Aortic smooth muscle cell (primary cell): ENCODE measurements around the gene ESYT1. TPM values are rescaled to one million over a fixed set of nuclear protein-coding genes. Genes with fewer than 3 reads are reported as not detected.

ENCODE experiments used
- total RNA-seq: library from RNA; depleted of rRNA; stranded (reverse); fragments of >200 nt; gene quantifications from 2 replicates; pipeline ENCODE4 v1.2.3, GENCODE V29; 2014

Gene ESYT1
- 209 and 236 TPM in 2 replicates for total RNA-seq

DNA sequence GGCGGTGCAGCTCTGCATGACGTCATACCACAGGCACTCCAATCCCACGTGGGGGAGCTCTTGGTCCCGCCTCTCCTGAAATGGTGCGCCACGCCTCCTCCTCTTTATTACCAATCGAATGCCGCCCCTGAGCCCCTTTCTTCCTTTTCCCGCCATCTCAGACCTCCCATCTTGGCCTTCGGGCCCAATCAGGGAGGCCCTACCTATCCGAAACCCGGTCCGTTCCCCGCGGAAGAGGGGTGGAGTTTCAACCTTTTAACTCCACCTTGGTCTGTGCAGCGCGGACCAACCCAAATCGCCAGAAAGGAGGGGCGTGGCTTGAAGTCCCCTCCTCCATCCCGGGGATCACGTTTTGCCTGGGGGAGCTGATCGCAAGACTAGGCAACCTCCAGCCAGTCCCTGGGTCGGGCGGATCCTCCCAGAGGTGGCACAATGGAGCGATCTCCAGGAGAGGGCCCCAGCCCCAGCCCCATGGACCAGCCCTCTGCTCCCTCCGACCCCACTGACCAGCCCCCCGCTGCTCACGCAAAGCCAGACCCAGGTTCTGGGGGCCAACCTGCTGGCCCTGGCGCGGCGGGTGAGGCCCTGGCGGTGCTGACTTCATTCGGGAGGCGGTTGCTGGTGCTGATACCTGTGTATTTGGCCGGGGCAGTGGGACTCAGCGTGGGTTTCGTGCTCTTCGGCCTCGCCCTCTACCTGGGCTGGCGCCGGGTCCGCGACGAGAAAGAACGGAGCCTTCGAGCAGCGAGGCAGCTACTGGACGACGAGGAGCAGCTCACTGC is at the start of gene ESYT1:
TSS of gene ESYT1 (plus strand) at position 380 of the 782 bp plus-strand sequence. CDS start at position 433, 53 bp downstream.

GRCh38 chr12:56079723-56080555 is 48.1 kb upstream of the ESYT1 start, which contains the start of gene ERBB3:
TSS of gene ERBB3 (plus strand) at chr12:56080165. CDS start at chr12:56080301, 136 bp downstream.

DNA sequence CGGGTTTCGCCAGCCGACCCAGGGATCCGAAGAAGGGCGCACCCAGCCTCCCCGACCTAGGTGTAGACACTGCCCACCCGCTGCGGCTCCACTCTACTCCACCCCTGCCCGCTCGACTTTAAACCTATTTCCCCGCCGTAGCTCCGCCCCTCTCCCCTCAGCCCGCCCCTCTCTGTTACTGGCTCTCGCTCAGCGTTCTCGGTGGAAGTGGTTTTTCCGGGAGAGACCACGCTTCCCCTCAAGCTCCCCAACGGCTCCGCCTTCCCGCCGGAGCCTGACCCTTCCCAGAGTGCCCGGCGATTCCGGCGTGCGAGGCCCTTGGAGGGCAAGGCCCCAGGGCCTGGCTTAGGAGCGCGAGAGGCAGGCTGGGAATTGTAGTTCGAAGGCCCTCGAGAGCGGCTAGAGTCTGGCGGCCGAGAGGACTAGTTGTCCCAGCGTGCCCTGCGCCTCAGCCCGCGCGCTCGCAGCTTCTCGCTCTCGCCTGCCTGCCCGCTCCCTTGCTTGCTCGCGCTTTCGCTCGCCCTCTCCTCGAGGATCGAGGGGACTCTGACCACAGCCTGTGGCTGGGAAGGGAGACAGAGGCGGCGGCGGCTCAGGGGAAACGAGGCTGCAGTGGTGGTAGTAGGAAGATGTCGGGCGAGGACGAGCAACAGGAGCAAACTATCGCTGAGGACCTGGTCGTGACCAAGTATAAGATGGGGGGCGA is 23.8 kb upstream of the ESYT1 start, which contains the start of gene PA2G4:
TSS of gene PA2G4 (plus strand) at position 451 of the 706 bp plus-strand sequence. CDS start at position 630, 179 bp downstream.

GRCh38 chr12:56116267-56117081 is 11.6 kb upstream of the ESYT1 start, which contains the start of gene RPL41:
TSS of gene RPL41 (plus strand) at chr12:56116633.

GRCh38 chr12:56117778-56118687 is 10.0 kb upstream of the ESYT1 start, which contains the start of gene ZC3H10:
TSS of gene ZC3H10 (plus strand) at chr12:56118266. CDS start at chr12:56120563, 2,297 bp downstream.

DNA sequence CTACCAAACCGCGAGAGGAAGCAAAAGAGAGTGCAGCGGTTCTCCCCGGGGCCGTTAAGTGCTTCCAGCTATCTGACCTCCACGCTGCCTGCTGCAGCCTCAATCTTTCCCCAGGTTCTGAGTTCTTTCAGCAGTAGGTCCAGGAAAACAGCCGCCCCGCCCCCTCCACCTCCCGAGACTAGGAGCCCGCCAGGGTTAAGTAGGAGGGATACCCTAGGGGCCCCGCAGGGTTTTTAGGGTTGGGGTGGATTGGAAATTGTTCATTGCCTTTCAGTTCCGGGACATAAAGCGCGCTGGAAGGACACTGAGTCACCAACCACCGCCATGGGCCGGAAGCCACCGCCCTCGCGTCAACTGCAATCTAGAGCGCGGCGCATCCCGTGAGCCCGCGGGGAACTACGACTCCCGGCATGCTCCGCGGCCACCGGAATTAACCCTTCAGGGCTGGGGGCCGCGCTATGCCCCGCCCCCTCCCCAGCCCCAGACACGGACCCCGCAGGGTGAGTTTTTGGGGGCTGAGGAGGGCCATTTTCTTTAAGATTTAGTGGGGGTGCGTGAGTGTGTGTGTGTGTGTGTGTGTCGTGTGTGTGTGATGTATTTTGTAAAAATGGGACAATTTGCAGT is 24.2 kb downstream of the ESYT1 start, which contains the start of gene MYL6B:
TSS of gene MYL6B (plus strand) at position 456 of the 624 bp plus-strand sequence. CDS start 1,332 bp downstream, outside the sequence.

GRCh38 chr12:56158029-56158925 is 30.2 kb downstream of the ESYT1 start, which contains the start of gene MYL6:
TSS of gene MYL6 (plus strand) at chr12:56158359. CDS start at chr12:56158402, 43 bp downstream.

GRCh38 chr12:56189099-56189917 is 61.2 kb downstream of the ESYT1 start, which contains the start of gene SMARCC2:
TSS of gene SMARCC2 (minus strand) at chr12:56189483. CDS start at chr12:56189461, 22 bp downstream.

Other genes with a start within 250 kb of the ESYT1 start
- gene PYM1, start 200.4 kb upstream of the ESYT1 start, total RNA-seq: 37.4 and 38.1 TPM in 2 replicates
- 47.6 and 81.6 TPM in 2 replicates for gene DGKA, start 197.1 kb upstream of the ESYT1 start, total RNA-seq
- gene PMEL, start 162.2 kb upstream of the ESYT1 start, total RNA-seq: 0.26 and 1.2 TPM in 2 replicates
- 14.1 and 27.6 TPM in 2 replicates for gene CDK2, start 161.4 kb upstream of the ESYT1 start, total RNA-seq
- 40.0 and 62.2 TPM in 2 replicates for gene RAB5B, start 154.2 kb upstream of the ESYT1 start, total RNA-seq
- gene SUOX, start 131.0 kb upstream of the ESYT1 start, total RNA-seq: 9.2 and 12.0 TPM in 2 replicates
- gene IKZF4, start 107.2 kb upstream of the ESYT1 start, total RNA-seq: 1.1 and 2.5 TPM in 2 replicates
- 63.3 and 80.3 TPM in 2 replicates for gene RPS26, start 86.3 kb upstream of the ESYT1 start, total RNA-seq
- gene ERBB3, start 48.1 kb upstream of the ESYT1 start, total RNA-seq: 0.19 and 3.6 TPM in 2 replicates
- 129 and 141 TPM in 2 replicates for gene PA2G4, start 23.7 kb upstream of the ESYT1 start, total RNA-seq
- 3,729 and 3,955 TPM in 2 replicates for gene RPL41, start 11.6 kb upstream of the ESYT1 start, total RNA-seq
- gene ZC3H10, start 10.0 kb upstream of the ESYT1 start, total RNA-seq: 6.8 and 7.9 TPM in 2 replicates
- 93.8 and 98.2 TPM in 2 replicates for gene MYL6B, start 24.3 kb downstream of the ESYT1 start, total RNA-seq
- 3,015 and 3,100 TPM in 2 replicates for gene MYL6, start 30.1 kb downstream of the ESYT1 start, total RNA-seq
- 47.4 and 50.4 TPM in 2 replicates for gene SMARCC2, start 61.2 kb downstream of the ESYT1 start, total RNA-seq
- 109 and 127 TPM in 2 replicates for gene RNF41, start 93.7 kb downstream of the ESYT1 start, total RNA-seq
- gene NABP2, start 96.1 kb downstream of the ESYT1 start, total RNA-seq: 31.9 and 33.2 TPM in 2 replicates
- 0.25 TPM in 1 of 2 replicates, not detected in the other for gene SLC39A5, start 101.8 kb downstream of the ESYT1 start, total RNA-seq
- gene ANKRD52, start 130.1 kb downstream of the ESYT1 start, total RNA-seq: 16.8 and 18.5 TPM in 2 replicates
- gene COQ10A, start 138.7 kb downstream of the ESYT1 start, total RNA-seq: 8.6 TPM in 2 replicates
- gene CS, start 172.1 kb downstream of the ESYT1 start, total RNA-seq: 82.7 and 94.0 TPM in 2 replicates
- 78.8 and 85.5 TPM in 2 replicates for gene CNPY2, start 187.7 kb downstream of the ESYT1 start, total RNA-seq
- gene PAN2, start 205.7 kb downstream of the ESYT1 start, total RNA-seq: 16.9 and 21.1 TPM in 2 replicates
- gene IL23A, start 210.6 kb downstream of the ESYT1 start, total RNA-seq: 0.12 TPM in 1 of 2 replicates, not detected in the other
- gene STAT2, start 231.8 kb downstream of the ESYT1 start, total RNA-seq: 172 and 185 TPM in 2 replicates
- gene APOF, start 234.6 kb downstream of the ESYT1 start, total RNA-seq: not detected in 2 replicates